GM18526 (cell line): ENCODE results near the gene ACOX2.

Experiments used
- POLR2A ChIP-seq: IDR thresholded peaks from 3 replicates; pipeline ENCODE4 v1.6.1; 2011; ENCODE audit not compliant: insufficient read length; ENCODE audit errors: extremely low read depth

Gene ACOX2

GRCh38 chr3:58572013-58572633 is 35.1 kb upstream of the ACOX2 start:
- TF ChIP-seq POLR2A = no peak

GRCh38 chr3:58570851-58571250 is 33.9 kb upstream of the ACOX2 start:
- no peak for TF ChIP-seq POLR2A

- no peak for TF ChIP-seq POLR2A
These were observed 32.5 kb upstream of the ACOX2 start for GRCh38 chr3:58569287-58570001.

- TF ChIP-seq POLR2A = no peak
These were observed 31.7 kb upstream of the ACOX2 start for GRCh38 chr3:58568572-58569286.

GRCh38 chr3:58567251-58567515 is 30.2 kb upstream of the ACOX2 start:
- no peak for TF ChIP-seq POLR2A

- TF ChIP-seq POLR2A = no peak
These were observed 29.6 kb upstream of the ACOX2 start for GRCh38 chr3:58566398-58567250.

GRCh38 chr3:58565621-58566397 is 28.8 kb upstream of the ACOX2 start:
- TF ChIP-seq POLR2A = no peak

- TF ChIP-seq POLR2A = no peak
These were observed 27.6 kb upstream of the ACOX2 start for GRCh38 chr3:58564456-58565160.

GRCh38 chr3:58564054-58564453 is 27.1 kb upstream of the ACOX2 start:
- no peak for TF ChIP-seq POLR2A

GRCh38 chr3:58563386-58564035 is 26.5 kb upstream of the ACOX2 start:
- TF ChIP-seq POLR2A = no peak

- no peak for TF ChIP-seq POLR2A
These were observed 25.5 kb upstream of the ACOX2 start for GRCh38 chr3:58562498-58562897.

GRCh38 chr3:58560771-58561311 is 23.9 kb upstream of the ACOX2 start:
- no peak for TF ChIP-seq POLR2A

GRCh38 chr3:58559586-58559985 is 22.6 kb upstream of the ACOX2 start:
- TF ChIP-seq POLR2A = no peak
